ENCODE measurements around the gene HOMER1. TPM values are rescaled to one million over a fixed set of nuclear protein-coding genes. Genes with fewer than 3 reads are reported as not detected.
"Not testable (repeated sequence)": the region's sequence is repeated elsewhere in the genome, so short reads cannot be mapped to it uniquely, and the experiment has no call there.

Gene HOMER1
- total RNA-seq, 6 experiments from 2014 or later: 2.0 to 5.1 (median 2.9) TPM

DNA sequence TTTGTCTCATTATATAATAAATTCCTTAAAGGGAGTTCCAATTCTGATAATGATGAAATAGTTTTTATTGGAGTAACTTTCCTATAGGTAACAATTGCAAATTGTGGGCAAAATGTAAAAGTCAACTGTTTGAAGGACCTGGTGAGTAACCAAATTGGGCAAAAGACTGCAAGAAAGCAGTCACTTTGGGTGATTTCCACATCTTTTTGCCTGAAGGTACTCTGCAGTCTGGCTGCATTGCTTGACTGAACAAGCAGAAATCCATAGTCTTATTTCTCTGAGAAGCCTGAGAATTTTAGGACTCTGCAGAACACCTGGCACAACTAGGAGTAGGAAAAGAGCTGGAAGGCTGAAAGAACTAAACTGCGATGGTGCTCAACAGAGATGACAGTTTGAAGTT lies 114.9 kb downstream of the HOMER1 start:
- H3K36me3 Mint-ChIP-seq (ENCODE audit: low read depth): no peaks in the 10 kb centered on the region
- TF ChIP-seq, protein P1, sequence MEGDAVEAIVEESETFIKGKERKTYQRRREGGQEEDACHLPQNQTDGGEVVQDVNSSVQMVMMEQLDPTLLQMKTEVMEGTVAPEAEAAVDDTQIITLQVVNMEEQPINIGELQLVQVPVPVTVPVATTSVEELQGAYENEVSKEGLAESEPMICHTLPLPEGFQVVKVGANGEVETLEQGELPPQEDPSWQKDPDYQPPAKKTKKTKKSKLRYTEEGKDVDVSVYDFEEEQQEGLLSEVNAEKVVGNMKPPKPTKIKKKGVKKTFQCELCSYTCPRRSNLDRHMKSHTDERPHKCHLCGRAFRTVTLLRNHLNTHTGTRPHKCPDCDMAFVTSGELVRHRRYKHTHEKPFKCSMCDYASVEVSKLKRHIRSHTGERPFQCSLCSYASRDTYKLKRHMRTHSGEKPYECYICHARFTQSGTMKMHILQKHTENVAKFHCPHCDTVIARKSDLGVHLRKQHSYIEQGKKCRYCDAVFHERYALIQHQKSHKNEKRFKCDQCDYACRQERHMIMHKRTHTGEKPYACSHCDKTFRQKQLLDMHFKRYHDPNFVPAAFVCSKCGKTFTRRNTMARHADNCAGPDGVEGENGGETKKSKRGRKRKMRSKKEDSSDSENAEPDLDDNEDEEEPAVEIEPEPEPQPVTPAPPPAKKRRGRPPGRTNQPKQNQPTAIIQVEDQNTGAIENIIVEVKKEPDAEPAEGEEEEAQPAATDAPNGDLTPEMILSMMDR (IDR thresholded peaks at IDR 0.05): no peak
- H3K4me3 Mint-ChIP-seq: no peak overlapping the region
- no peaks in the 10 kb centered on the region for H3K9me3 Mint-ChIP-seq
- peaks cover 1% of the 10 kb centered on the region; the same call in 1 of the 2 replicates for H3K27me3 Mint-ChIP-seq (ENCODE audit: insufficient read depth)
- H3K27ac Mint-ChIP-seq: no peak overlapping the region
- DNase-seq: no peak
- no peaks in the 10 kb centered on the region for H3K4me1 Mint-ChIP-seq (ENCODE audit: low read depth)

DNA sequence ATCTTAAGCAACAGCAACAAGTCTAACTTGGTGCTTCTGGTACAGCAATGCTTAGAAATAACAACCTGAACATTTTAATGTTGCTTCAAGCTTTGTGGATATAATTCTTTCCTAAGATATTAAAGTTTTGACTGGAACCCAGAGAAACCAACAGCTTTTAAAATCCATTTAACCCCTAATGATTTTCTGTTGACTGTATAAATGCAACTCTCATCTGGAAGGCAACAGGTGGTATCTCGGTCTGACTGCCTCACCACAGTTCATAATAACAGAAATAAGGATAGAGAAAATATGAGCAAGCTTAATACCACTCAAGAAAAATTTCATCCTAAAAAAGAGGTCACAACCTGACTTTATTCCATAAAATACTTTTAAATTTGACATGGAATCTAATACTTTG lies 116.9 kb downstream of the HOMER1 start:
- DNase-seq: no peak
- H3K27ac Mint-ChIP-seq: no peak overlapping the region
- no peaks in the 10 kb centered on the region for H3K9me3 Mint-ChIP-seq
- no peak overlapping the region for H3K4me3 Mint-ChIP-seq
- no peaks in the 10 kb centered on the region for H3K4me1 Mint-ChIP-seq (ENCODE audit: low read depth)
- no peaks in the 10 kb centered on the region for H3K36me3 Mint-ChIP-seq (ENCODE audit: low read depth)
- H3K27me3 Mint-ChIP-seq (ENCODE audit: insufficient read depth): peaks cover 1% of the 10 kb centered on the region; the same call in 1 of the 2 replicates
- TF ChIP-seq, protein P1 (IDR thresholded peaks at IDR 0.05): no peak

DNA sequence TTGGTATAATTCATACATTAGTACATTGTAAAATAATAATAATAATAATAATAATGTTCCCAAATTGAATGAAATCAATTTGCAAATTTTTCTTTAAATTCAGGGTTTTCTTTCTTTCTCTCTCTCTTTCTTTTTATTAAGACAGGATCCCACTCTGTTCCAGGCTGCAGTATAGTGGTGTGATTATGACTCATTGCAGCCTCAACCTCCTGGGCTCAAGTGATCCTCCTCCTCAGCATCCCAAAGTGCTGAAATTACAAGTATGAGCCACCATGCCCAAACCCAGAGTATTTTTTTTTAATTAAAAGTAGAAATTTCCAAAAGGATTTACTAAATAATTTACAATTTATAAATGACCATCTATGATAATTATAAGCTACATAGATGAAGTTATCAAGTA lies 117.7 kb downstream of the HOMER1 start:
- DNase-seq: no peak
- no peak overlapping the region for H3K4me3 Mint-ChIP-seq
- no peaks in the 10 kb centered on the region for H3K9me3 Mint-ChIP-seq
- no peak overlapping the region for H3K27ac Mint-ChIP-seq
- no peaks in the 10 kb centered on the region for H3K4me1 Mint-ChIP-seq (ENCODE audit: low read depth)
- TF ChIP-seq, protein P1 (IDR thresholded peaks at IDR 0.05): no peak
- no peaks in the 10 kb centered on the region for H3K36me3 Mint-ChIP-seq (ENCODE audit: low read depth)
- H3K27me3 Mint-ChIP-seq (ENCODE audit: insufficient read depth): peaks cover 1% of the 10 kb centered on the region; the same call in 1 of the 2 replicates

DNA sequence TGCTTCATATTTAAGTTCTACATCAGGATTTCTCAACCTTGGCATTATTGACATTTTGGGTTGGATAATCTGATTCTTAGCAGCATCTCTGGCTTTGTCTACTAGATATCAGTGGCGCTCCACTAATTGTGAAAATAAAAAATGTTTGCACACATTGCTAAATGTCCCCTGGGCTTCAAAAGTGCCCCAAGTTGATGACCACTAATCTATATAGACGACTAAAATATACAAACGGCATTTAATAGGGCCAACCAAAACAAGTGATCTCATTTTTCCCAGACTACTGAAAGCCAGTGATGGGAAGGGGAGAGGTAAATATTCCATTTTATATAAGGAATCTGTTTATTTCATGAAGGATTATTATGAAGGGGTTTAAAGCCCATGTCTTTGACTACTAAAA lies 118.6 kb downstream of the HOMER1 start:
- Mint-ChIP-seq H3K4me3 (no peak overlapping the region), H3K27me3 (ENCODE audit: insufficient read depth) (peaks cover 1% of the 10 kb centered on the region; the same call in 1 of the 2 replicates), H3K4me1 (ENCODE audit: low read depth) (no peaks in the 10 kb centered on the region), H3K36me3 (ENCODE audit: low read depth) (no peaks in the 10 kb centered on the region), H3K27ac (no peak overlapping the region), H3K9me3 (no peaks in the 10 kb centered on the region)
- no peak for DNase-seq
- TF ChIP-seq, protein P1 (IDR thresholded peaks at IDR 0.05): no peak

DNA sequence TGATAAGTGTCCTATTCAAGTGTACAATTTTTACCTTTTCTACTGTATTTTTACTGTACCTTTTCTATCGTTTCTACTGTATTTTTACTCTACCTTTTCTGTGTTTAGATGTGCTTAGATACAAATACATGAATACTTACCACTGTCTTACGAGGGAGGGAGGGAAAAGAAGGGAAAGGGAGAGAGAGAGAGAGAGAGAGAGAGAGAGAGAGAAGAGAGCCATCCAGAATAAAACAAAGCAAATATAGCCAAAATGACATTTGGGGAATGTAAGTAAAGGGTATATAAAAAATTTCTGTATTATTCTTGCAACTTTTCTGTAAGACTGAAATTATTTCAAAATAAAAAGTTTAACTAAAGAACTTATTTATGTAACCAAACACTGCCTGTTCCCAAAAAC lies 121.2 kb downstream of the HOMER1 start:
- Mint-ChIP-seq H3K4me1 (ENCODE audit: low read depth) (no peaks in the 10 kb centered on the region), H3K27ac (no peak overlapping the region), H3K36me3 (ENCODE audit: low read depth) (no peaks in the 10 kb centered on the region), H3K4me3 (no peak overlapping the region), H3K9me3 (no peaks in the 10 kb centered on the region), H3K27me3 (ENCODE audit: insufficient read depth) (peaks cover 1% of the 10 kb centered on the region; the same call in 1 of the 2 replicates)
- no peak for DNase-seq
- TF ChIP-seq, protein P1 (IDR thresholded peaks at IDR 0.05): no peak

DNA sequence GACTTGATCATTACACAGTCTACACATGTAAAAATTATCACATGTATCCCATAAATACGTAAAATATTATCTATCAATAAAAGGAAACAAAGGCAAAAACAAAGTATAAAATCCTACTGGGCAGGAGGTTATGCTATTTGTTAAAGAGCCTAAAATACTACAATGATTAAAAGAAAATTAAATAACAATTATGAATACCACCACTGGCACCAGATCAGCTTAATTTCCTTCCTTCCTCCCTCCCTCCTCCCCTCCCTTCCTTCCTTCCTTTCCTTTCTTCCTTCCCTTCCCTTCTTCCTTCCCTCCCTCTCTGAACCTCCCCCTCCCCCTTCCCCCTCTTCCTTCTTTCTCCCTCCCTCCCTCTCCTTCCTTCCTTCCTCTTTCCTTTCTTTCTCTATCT lies 127.3 kb downstream of the HOMER1 start:
- H3K27ac Mint-ChIP-seq: no peak overlapping the region
- DNase-seq: no peak
- H3K4me3 Mint-ChIP-seq: no peak overlapping the region
- peaks cover 1% of the 10 kb centered on the region; the same call in 1 of the 2 replicates for H3K27me3 Mint-ChIP-seq (ENCODE audit: insufficient read depth)
- TF ChIP-seq, protein P1 (IDR thresholded peaks at IDR 0.05): no peak
- H3K36me3 Mint-ChIP-seq (ENCODE audit: low read depth): peaks cover 16% of the 10 kb centered on the region
- H3K9me3 Mint-ChIP-seq: peaks cover 20% of the 10 kb centered on the region; the same call in 1 of the 2 replicates
- no peaks in the 10 kb centered on the region for H3K4me1 Mint-ChIP-seq (ENCODE audit: low read depth)

DNA sequence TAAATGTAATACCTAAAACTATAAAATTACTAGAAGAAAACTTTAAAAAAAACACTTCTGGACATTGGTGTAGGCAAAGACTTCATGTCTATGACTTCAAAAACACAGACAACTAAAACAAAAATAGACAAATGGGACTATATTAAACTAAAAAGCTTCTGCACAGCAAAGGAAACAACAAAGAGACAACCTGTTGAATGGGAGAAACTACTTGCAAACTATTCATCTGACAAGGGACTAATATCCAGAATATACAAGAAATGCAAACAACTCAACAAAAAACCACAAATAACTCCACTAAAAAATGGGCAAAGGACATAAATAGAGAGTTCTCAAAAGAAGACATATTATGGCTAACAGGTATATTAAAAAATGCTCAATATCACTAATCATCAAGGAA lies 128.8 kb downstream of the HOMER1 start:
- H3K4me3 Mint-ChIP-seq; H3K27me3 Mint-ChIP-seq (ENCODE audit: insufficient read depth); H3K27ac Mint-ChIP-seq; H3K4me1 Mint-ChIP-seq (ENCODE audit: low read depth); DNase-seq: not testable (repeated sequence)
- Mint-ChIP-seq H3K9me3 (peaks cover 28% of the 10 kb centered on the region), H3K36me3 (ENCODE audit: low read depth) (peaks cover 26% of the 10 kb centered on the region)
